NCI-H128 (cell line): ENCODE results near the gene PLCD1.

Source experiments
- DNase-seq: peaks from one replicate; lab custom pipeline; 2025; ENCODE audit not compliant: unreplicated experiment; lab: John Stamatoyannopoulos, UW

The PLCD1 gene

DNA sequence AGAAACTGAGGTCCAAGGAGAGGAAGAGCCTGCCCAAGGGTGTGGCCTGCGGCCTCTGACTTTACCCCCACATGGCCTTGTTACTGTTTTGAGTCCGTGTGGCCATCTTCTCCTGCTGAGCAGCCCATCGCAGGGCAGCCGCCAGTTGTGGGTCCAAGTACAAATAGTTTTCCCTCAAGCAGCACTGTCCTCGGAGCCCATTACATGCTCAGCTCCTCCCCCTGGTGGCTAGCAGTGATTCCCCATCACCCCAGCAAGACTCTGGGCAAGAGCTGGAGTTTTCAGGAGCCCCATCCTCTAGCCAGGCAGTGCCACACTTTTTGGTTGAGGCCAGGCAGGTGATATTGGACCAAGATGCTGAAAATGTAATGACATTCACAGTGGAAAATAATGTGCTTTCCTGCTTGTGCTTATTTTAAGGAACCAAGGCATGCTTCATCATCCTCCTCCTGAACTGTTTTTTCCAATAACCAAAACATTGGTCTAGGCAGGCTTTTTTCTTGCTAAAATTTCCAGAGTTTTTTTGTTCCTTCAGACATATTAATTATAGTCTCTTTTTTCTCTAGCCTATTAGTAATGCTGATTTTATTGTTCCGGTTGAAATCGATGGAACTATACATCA is 62.1 kb downstream of the PLCD1 start:
- no peak for DNase-seq

DNA sequence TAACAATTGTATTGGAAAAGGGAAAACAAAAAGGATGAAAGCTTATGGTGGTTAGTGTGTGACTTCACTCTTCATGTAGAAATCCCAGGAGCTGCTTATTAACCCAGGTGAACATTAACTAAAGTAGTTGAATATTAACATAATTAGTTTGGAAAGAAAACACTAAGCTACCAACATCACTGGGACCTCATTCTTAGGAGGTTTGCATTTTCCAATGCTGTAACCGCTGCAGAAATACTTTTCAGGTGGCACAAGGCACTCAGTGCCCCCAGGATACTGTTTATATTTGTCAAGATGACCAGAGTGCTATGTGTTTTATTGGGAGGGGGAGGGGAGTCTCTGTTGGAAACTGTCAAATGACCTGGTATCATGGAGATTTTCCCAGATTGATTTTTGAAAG is 64.7 kb downstream of the PLCD1 start:
- DNase-seq = no peak

DNA sequence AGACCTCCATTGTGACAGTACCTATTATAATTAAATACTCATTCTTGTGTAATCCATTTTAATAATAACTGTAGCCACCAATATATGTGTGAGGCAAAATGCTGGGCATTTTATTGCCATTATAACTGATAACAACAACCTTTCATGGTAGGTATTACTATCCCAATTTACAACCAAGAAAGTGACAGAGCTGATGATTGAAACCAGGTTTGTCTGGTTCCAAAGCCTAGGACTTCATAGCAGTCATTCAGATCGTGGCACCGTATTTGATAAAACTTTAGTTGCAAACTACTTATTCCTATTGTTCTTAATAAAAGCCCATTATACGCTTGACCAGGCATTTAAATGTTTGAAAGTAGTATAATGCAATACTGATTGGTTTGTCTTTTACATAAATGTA is 65.3 kb downstream of the PLCD1 start:
- DNase-seq = no peak

DNA sequence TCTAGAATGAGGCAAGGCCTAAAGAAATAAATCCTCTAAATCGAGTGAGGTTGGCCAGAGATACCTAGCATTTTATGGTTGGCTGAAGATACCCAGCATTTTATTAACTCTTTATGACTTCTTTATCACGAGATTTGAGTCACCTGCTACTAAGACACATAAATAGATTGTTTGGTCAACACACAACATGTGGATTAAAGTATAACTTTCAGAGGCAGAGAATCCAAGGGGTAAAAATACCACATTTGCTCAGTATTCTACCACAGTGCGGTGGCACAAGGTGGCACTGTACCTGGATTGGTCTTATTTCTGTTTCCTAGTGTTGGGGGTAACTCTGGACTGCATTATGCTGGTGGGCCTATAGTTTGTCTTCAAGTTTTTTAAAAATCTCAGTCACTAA is 65.8 kb downstream of the PLCD1 start:
- DNase-seq = no peak

DNA sequence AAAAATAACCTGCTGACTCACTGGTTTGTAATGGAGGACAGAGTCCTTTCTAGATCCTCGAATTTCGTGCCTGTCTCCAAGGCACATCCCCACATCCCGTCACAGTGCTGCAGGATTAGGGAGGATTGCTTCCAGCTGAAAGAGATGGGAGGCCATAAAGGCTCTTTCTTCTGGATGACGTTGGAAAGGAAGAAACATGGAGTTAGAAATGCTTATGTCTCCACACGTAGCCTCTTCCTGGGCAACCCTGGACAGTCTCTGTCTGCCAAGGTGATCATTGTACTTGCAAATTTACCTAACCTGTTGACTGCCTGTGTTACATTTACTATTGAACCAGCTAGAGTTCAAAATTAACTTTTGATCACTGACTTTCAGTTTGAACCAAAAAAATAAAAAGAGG is 66.4 kb downstream of the PLCD1 start:
- DNase-seq = no peak

DNA sequence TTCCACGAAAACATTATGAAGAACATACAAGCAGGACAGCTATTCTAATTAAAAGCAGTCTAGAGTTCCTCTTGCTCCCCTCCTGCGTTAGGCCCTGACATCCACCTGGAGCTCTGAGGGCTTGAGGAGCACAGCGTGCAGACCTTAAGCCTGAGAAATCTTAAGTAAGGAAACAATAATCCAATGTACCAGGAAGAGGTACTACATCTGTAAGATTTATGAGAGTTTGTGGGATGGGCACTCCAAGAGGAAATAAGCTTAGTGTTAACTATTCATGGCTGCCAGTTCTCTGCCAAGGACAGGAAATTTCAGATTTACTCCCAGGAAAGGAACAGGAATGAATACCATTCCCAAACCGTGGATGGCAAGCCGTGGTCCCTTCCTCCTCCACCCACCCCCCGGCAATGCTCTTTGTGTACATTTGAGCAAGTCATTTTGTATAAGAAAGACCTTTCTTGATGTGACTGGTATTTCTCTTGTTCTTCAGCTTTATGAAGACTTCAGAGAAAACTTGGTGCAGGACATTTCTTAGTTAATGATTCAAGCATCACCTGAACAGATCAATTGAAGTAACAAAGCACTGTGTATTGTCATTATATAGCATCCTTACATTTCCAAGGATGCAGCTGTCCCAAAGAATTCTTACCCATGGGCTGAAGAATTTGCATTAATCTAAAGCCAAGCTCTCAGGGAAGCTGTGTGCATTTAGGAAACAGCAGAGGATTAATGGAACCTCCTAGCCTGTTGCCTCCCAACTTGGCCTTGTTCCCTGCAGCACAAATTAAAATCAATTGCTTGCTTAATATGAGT is 67.6 kb downstream of the PLCD1 start:
- DNase-seq = no peak

DNA sequence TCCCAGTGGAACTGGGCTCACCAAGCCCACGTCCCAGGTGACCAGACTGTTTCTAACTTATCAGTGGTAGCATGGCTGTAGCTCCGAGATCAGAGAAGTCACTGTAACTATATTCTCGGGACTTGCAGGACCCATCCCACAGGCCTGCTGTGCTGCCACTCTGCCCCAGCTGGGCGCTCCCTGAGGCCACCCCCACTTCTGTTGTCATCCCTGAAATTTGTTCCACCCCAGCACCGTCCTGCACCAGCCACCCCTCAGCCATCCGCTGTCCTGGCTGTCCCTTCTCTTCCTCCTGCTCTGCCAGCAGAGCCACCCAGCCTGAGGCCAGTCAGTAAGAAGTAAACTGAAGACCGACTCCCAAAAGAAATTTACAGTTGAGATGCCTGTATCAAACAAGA is 71.9 kb downstream of the PLCD1 start:
- no peak for DNase-seq
